ENCODE data around the gene ALPL. TPM values are rescaled to one million over a fixed set of nuclear protein-coding genes. Genes with fewer than 3 reads are reported as not detected.

Gene ALPL
- total RNA-seq, 1 experiment from 2014 or later: 140 TPM

GRCh38 chr1:21586846-21587601, 77.8 kb downstream of the ALPL start:
- peak; percentile 51 for ATAC-seq
- ChIA-PET CTCF (interaction anchor here (0.6 to 1.0 kb wide), 2 partner anchors 9 to 48 kb away, joined by 3 to 4 read pairs; no protein-coding TSS in a partner anchor), POLR2A (no interaction called here)
- peak; percentile 40 for DNase-seq (ENCODE audit: low spot score)
- H3K4me1 Mint-ChIP-seq: peaks cover 24% of the 10 kb centered on the region
- peaks cover 16% of the 10 kb centered on the region for H3K27me3 Mint-ChIP-seq (ENCODE audit: low read depth)
- peak; percentile 37; the same call in 1 of the 2 replicates for TF ChIP-seq MAX (CRISPR knock-in tag; IDR thresholded peaks at IDR 0.05)
- TF ChIP-seq, protein P1, sequence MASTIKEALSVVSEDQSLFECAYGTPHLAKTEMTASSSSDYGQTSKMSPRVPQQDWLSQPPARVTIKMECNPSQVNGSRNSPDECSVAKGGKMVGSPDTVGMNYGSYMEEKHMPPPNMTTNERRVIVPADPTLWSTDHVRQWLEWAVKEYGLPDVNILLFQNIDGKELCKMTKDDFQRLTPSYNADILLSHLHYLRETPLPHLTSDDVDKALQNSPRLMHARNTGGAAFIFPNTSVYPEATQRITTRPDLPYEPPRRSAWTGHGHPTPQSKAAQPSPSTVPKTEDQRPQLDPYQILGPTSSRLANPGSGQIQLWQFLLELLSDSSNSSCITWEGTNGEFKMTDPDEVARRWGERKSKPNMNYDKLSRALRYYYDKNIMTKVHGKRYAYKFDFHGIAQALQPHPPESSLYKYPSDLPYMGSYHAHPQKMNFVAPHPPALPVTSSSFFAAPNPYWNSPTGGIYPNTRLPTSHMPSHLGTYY (CRISPR knock-in tag; IDR thresholded peaks at IDR 0.05): no peak
- H3K9me3 Mint-ChIP-seq: no peaks in the 10 kb centered on the region
- H3K4me3 Mint-ChIP-seq: no peak overlapping the region
- peak overlapping the region; percentile 37; the same call in 1 of the 2 replicates for H3K27ac Mint-ChIP-seq
- no peaks in the 10 kb centered on the region for H3K36me3 Mint-ChIP-seq

GRCh38 chr1:21587602-21587953, 78.4 kb downstream of the ALPL start:
- H3K27me3 Mint-ChIP-seq (ENCODE audit: low read depth): peaks cover 13% of the 10 kb centered on the region
- H3K36me3 Mint-ChIP-seq: no peaks in the 10 kb centered on the region

GRCh38 chr1:21589618-21590017, 80.4 kb downstream of the ALPL start:
- TF ChIP-seq, protein P2, sequence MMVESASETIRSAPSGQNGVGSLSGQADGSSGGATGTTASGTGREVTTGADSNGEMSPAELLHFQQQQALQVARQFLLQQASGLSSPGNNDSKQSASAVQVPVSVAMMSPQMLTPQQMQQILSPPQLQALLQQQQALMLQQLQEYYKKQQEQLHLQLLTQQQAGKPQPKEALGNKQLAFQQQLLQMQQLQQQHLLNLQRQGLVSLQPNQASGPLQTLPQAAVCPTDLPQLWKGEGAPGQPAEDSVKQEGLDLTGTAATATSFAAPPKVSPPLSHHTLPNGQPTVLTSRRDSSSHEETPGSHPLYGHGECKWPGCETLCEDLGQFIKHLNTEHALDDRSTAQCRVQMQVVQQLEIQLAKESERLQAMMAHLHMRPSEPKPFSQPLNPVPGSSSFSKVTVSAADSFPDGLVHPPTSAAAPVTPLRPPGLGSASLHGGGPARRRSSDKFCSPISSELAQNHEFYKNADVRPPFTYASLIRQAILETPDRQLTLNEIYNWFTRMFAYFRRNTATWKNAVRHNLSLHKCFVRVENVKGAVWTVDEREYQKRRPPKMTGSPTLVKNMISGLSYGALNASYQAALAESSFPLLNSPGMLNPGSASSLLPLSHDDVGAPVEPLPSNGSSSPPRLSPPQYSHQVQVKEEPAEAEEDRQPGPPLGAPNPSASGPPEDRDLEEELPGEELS (CRISPR knock-in tag; IDR thresholded peaks at IDR 0.05): no peak
- TF ChIP-seq ZNF121 (CRISPR knock-in tag; IDR thresholded peaks at IDR 0.05) (no peak), GTF2I (CRISPR knock-in tag; conservative IDR thresholded peaks at IDR 0.05) (no peak), ETV6 (CRISPR knock-in tag; IDR thresholded peaks at IDR 0.05) (no peak), TEAD1 (CRISPR knock-in tag; IDR thresholded peaks at IDR 0.05) (no peak), ZNF423 (CRISPR knock-in tag; IDR thresholded peaks at IDR 0.05) (no peak)
- Mint-ChIP-seq H3K4me1 (peaks cover 26% of the 10 kb centered on the region), H3K27ac (no peak overlapping the region), H3K9me3 (no peaks in the 10 kb centered on the region), H3K36me3 (no peaks in the 10 kb centered on the region), H3K4me3 (no peak overlapping the region), H3K27me3 (ENCODE audit: low read depth) (peaks cover 6% of the 10 kb centered on the region)
- ATAC-seq (no peak), DNase-seq (ENCODE audit: low spot score) (no peak)
- ChIA-PET POLR2A (no interaction called here), CTCF (no interaction called here)

More at GRCh38 chr1:21587602-21587953, 78.4 kb downstream of the ALPL start:
- DNase-seq (ENCODE audit: low spot score): no peak
- CTCF ChIA-PET: interaction anchor here (1.0 kb wide), 1 partner anchor 8 kb away, joined by 4 read pairs; no protein-coding TSS in a partner anchor
- H3K4me3 Mint-ChIP-seq: no peak overlapping the region
- no peaks in the 10 kb centered on the region for H3K9me3 Mint-ChIP-seq
- no peak overlapping the region for H3K27ac Mint-ChIP-seq
- ATAC-seq: no peak
- TF ChIP-seq OVOL2 (CRISPR knock-in tag; IDR thresholded peaks at IDR 0.05; ENCODE audit: borderline replicate concordance) (no peak), ZNF396 (CRISPR knock-in tag; IDR thresholded peaks at IDR 0.05; ENCODE audit: borderline replicate concordance) (no peak)
- H3K4me1 Mint-ChIP-seq: peaks cover 26% of the 10 kb centered on the region
- POLR2A ChIA-PET: no interaction called here

- Mint-ChIP-seq H3K9me3 (no peaks in the 10 kb centered on the region), H3K4me3 (no peak overlapping the region), H3K27me3 (ENCODE audit: low read depth) (peaks cover 3% of the 10 kb centered on the region; the same call in 1 of the 2 replicates), H3K36me3 (no peaks in the 10 kb centered on the region), H3K27ac (no peak overlapping the region), H3K4me1 (peaks cover 23% of the 10 kb centered on the region)
- DNase-seq (ENCODE audit: low spot score): no peak
- POLR2A ChIA-PET: no interaction called here
- no peak for ATAC-seq
- CTCF ChIA-PET: interaction anchor here (0.6 to 1.6 kb wide), 2 partner anchors 51 to 320 kb away, joined by 3 read pairs; no protein-coding TSS in a partner anchor
- TF ChIP-seq, protein P3, sequence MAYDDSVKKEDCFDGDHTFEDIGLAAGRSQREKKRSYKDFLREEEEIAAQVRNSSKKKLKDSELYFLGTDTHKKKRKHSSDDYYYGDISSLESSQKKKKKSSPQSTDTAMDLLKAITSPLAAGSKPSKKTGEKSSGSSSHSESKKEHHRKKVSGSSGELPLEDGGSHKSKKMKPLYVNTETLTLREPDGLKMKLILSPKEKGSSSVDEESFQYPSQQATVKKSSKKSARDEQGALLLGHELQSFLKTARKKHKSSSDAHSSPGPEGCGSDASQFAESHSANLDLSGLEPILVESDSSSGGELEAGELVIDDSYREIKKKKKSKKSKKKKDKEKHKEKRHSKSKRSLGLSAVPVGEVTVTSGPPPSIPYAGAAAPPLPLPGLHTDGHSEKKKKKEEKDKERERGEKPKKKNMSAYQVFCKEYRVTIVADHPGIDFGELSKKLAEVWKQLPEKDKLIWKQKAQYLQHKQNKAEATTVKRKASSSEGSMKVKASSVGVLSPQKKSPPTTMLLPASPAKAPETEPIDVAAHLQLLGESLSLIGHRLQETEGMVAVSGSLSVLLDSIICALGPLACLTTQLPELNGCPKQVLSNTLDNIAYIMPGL (CRISPR knock-in tag; IDR thresholded peaks at IDR 0.05): no peak
- no peak for TF ChIP-seq SMAD4 (CRISPR knock-in tag; IDR thresholded peaks at IDR 0.05)
- no peak for TF ChIP-seq E2F4 (CRISPR knock-in tag; IDR thresholded peaks at IDR 0.05; ENCODE audit: borderline replicate concordance, low read depth)
- TF ChIP-seq, protein P1 (CRISPR knock-in tag; IDR thresholded peaks at IDR 0.05): no peak
- TF ChIP-seq, protein P4, sequence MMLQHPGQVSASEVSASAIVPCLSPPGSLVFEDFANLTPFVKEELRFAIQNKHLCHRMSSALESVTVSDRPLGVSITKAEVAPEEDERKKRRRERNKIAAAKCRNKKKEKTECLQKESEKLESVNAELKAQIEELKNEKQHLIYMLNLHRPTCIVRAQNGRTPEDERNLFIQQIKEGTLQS (CRISPR knock-in tag; conservative IDR thresholded peaks at IDR 0.05): no peak
- TF ChIP-seq, protein P5, sequence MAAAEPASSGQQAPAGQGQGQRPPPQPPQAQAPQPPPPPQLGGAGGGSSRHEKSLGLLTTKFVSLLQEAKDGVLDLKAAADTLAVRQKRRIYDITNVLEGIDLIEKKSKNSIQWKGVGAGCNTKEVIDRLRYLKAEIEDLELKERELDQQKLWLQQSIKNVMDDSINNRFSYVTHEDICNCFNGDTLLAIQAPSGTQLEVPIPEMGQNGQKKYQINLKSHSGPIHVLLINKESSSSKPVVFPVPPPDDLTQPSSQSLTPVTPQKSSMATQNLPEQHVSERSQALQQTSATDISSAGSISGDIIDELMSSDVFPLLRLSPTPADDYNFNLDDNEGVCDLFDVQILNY (CRISPR knock-in tag; IDR thresholded peaks at IDR 0.05): no peak
- no peak for TF ChIP-seq RORB (CRISPR knock-in tag; IDR thresholded peaks at IDR 0.05)
- no peak for TF ChIP-seq EMX1 (CRISPR knock-in tag; IDR thresholded peaks at IDR 0.05)
These were observed 81.1 kb downstream of the ALPL start for GRCh38 chr1:21590126-21590880.
